GM12801 (cell line): ENCODE data around the gene C1orf174.

ENCODE experiments used
- TF ChIP-seq, protein P1 (sequence below): IDR thresholded peaks from one replicate; pipeline ENCODE4 v1.5.1; 2011; ENCODE audit warnings: control low read depth; ENCODE audit not compliant: insufficient read length; ENCODE audit errors: extremely low read depth

C1orf174 gene

DNA sequence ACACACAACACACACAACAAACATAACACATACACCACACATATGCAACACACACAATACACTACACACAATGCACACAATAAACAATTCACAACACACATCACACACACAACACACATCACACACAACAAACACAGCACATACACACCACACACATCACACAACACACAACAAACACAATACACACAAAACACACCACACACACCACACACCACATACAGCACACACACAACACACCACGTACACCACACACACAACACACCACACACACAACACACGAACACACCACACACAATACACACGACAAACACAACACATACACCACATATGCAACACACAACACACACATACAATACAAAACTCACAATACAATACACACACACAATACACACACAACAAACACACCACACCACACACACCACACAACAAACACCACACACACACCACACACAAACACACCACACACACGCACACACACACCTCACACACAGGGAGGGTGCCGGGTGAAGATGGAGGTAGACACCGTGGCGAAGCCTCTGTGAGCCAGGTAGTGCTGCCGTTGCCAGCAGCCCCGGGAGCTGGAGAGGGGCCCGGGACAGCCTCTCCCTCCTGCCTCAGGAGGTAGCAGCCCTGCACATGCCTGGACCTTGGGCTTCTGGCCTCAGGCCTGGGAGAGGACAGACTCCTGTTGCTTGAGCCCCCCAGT is 30.4 kb upstream of the C1orf174 start:
- TF ChIP-seq, protein P1, sequence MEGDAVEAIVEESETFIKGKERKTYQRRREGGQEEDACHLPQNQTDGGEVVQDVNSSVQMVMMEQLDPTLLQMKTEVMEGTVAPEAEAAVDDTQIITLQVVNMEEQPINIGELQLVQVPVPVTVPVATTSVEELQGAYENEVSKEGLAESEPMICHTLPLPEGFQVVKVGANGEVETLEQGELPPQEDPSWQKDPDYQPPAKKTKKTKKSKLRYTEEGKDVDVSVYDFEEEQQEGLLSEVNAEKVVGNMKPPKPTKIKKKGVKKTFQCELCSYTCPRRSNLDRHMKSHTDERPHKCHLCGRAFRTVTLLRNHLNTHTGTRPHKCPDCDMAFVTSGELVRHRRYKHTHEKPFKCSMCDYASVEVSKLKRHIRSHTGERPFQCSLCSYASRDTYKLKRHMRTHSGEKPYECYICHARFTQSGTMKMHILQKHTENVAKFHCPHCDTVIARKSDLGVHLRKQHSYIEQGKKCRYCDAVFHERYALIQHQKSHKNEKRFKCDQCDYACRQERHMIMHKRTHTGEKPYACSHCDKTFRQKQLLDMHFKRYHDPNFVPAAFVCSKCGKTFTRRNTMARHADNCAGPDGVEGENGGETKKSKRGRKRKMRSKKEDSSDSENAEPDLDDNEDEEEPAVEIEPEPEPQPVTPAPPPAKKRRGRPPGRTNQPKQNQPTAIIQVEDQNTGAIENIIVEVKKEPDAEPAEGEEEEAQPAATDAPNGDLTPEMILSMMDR: no peak

DNA sequence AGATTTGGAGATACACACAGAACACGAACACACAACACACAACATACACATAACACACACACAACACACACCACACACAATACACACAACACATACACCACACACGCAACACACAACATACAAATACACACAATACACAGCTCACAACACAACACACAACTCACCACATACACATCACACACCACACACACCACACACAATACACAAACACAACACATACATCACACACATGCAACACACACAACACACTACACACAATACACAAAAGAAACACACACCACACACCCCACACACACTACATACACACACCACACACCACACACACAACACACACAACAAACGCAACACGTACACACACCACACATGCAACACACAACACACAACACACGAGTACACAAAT is 29.1 kb upstream of the C1orf174 start:
- TF ChIP-seq, protein P1: no peak

DNA sequence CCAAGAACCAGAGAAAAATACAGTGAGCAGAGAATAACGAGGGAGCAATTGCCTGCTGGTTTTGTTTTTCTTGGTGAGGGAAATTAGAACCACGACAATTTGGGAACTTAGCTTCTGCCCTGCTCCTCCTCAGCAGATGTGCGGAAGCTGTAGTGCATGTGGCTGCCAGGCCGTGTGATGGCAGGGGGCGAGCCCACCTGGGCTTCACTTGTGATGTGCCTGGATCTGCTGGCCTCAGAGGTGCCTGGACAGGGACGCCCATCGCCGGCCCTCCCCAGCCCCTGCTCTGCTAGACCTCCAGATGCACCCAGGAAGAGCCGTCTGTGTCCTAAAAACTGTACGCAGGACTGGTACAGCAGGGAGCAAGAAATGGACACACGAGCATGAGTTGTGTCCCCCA is 28.5 kb upstream of the C1orf174 start:
- TF ChIP-seq, protein P1: no peak

DNA sequence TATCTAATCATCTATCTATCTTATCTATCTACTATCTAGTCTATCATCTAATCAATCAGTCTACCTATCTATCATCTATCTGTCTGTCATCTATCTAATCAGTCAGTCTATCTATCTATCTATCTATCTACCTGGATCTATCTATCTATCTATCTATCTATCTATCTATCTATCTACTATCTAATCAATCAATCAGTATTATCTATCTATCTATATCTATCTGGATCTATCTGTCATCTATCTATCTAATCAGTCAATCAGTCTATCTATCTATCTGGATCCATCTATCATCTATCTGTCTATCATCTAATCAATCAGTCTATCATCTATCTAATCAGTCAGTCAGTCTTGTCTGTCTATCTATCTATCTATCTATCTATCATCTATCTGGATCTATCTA is 26.9 kb upstream of the C1orf174 start:
- TF ChIP-seq, protein P1: no peak

DNA sequence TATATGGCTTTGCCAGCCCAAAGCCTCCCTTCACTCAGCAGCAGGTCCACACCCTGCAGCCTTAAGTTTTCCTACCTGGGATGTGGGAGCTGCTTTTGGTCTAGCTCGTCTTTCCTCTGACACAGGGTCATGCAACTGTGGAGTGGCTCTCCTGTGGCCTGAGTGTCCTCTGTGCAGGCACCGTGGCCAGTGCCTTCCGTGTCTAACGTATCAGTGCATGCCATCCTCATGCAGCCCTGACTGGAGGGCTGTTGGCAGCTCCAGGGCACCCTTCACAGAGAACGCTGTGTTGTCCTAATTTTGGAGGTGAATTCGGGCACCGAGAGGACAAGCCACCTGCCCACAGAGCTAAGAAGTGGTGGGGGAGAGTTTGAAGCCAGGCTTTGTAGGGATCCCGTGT is 25.7 kb upstream of the C1orf174 start:
- TF ChIP-seq, protein P1: no peak

DNA sequence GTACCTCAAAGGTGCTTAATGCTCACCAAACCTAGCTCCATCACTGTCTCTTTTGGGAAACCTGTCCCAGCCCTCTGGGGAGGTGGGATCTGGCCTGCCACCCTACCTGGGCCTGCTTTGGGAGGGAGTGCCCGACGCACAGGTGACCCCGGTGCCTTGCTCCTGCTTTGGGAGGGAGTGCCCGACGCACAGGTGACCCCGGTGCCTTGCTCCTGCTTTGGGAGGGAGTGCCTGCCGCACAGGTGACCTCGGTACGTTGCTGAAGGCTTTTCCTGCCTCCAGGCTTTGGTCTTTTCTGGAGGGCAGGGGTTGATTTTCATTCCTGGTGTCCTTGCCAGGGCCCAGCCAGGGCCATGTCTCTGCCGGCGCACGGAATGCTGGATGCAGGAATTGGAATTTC is 25.2 kb upstream of the C1orf174 start:
- TF ChIP-seq, protein P1: no peak

DNA sequence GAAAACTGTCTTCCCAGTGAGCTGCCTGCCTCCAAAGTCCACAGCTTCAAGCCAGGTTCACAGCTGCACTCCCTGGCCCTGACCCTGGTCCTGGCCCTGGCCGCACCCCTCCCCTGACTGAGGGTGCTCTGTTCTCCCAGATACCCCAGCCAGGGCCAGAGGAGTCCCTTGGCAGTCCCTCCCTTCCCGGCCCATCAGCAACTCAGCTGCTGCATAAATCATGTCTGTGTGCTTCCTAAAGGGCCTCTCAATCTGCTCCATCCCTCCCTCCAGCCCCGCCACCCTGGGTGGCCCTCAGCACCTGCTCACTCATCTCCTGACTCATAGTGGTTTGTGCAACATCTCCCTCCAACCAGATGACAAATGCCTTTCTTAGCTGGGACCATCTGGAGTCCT is 24.8 kb upstream of the C1orf174 start:
- TF ChIP-seq, protein P1: no peak
